Stimulated activated CD4-positive, alpha-beta T cell treated with anti-CD3 and anti-CD28 coated beads, Interleukin-4, amount 100 ng/mL, for 24 hours (primary cell): ENCODE measurements around the gene ZNF616.
"Not testable (repeated sequence)": the region's sequence is repeated elsewhere in the genome, so short reads cannot be mapped to it uniquely, and the experiment has no call there.

Experiments
- DNase-seq: peaks from one replicate; pipeline ENCODE4 v3.0.0-alpha.2; 2020

Gene ZNF616

DNA sequence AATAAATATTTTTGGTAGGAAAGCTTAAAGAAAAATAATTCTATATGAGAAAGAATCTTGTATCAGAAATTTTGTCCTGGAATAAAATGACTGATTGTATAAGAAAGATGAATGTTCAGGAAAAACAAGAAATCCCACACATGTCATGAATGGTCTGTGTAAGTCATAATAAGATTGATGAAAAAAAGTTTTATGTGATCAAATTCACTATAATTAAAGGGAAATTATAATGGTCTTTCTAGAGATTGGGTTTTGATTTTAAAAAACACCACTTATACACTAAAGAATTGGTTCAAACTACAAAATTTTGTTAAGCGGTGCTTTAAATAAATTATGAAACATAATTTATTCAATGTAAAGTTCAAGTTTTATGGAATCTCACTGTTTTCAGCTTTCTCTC, 37.0 kb downstream of the ZNF616 start:
- no peak for DNase-seq

DNA sequence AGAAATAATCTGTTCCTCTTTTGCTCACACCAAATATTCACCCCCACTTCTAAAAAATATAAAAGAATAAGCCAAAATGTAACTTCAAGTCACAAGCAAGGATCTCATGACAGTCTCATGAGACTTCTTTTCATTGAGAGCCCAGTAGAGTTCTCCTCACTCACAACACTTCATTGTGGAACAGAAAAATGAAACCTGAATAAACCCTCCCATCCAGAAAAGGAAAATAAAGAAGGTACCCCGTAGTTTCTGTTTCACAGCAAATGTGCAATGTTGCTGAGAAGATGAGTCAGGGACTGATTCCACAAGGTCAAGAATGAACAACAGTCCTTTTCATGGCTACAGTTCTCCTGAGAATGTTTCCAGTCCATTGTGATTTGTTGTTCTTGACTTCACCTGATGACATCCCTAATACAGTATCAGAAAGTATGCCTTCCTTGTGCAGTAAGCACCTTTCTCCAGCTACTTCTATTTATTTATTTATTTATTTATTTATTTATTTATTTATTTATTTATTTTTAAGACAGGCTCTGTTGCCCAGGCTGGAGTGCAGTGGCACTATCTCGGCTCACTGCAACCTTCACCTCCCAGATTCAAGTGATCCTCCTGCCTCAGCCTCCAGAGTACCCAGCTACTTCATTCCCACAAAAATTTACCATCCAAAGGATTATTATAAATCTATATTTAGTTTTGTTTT, 37.7 kb downstream of the ZNF616 start:
- DNase-seq: no peak

- no peak for DNase-seq
Measured at GRCh38 chr19:52099497-52100138, 40.1 kb downstream of the ZNF616 start.

GRCh38 chr19:52096416-52096815, 43.3 kb downstream of the ZNF616 start:
- DNase-seq: not testable (repeated sequence)

DNA sequence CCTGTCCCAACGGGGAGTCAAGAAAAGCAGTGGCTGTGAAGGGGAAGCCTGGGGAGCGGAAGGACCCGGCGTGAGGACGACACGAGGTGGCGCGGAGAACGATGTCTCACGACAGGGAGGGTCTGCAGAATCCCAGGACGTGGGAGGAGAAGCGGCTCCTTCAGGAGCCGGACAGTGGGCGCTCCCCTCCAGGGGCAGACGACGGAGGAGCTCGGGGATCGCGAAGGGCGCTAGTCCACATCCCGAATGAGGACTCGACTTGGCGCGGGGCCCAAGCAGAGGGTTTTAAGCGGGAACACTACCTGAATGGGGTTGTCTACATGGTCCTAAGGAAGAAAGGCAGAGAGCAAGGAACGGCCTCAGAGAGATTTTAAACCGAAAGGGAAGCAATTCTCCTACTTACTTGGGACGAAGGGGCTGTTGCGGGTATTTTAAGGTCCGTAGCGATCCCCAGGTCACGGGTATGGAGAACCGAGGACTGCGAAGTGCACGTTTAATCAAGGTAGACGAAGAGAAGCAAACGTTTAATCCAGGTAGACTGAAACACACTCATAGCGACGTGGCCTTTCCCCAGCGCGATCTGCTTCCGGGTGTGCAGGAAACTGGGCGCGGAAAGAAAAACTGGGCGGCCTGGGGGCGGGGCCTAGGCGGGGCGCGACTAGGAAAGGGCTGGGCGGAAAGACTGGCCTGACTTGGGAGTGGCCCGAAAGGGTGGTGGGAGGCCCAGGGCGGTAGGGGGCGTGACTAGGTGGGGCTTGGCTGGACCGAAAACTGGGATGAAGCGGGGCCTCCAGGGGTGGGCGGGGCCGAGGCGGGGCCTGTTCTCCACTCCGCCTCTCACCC, 44.3 kb downstream of the ZNF616 start, which contains the start of gene ZNF841:
TSS of gene ZNF841 (minus strand) at position 594 of the 843 bp plus-strand sequence. CDS start 10,964 bp downstream, outside the sequence.
- peak; percentile 87 for DNase-seq

GRCh38 chr19:52094526-52095130, 45.1 kb downstream of the ZNF616 start:
- no peak for DNase-seq

- no peak for DNase-seq
Measured at GRCh38 chr19:52086481-52086880, 53.3 kb downstream of the ZNF616 start.

- no peak for DNase-seq
Measured at GRCh38 chr19:52070496-52070895, 69.2 kb downstream of the ZNF616 start.

DNA sequence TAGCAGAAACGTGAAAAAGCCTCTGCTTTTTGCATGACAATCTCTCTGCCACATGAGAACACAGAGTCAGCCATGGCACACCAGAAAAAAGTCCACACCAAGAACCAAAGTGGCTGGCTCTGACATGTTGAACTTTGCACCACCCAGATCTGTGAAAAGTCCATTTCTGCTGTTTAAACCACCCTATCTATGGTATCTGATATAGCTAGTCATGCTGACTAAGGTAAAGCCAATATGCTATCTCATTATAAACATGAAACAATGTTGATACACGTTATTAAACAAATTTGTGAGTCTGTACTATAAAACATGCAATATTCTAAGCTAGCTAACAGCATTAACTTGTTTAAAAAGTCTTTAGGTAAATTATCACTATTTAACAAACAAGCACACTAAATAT, 70.1 kb downstream of the ZNF616 start:
- DNase-seq: no peak

DNA sequence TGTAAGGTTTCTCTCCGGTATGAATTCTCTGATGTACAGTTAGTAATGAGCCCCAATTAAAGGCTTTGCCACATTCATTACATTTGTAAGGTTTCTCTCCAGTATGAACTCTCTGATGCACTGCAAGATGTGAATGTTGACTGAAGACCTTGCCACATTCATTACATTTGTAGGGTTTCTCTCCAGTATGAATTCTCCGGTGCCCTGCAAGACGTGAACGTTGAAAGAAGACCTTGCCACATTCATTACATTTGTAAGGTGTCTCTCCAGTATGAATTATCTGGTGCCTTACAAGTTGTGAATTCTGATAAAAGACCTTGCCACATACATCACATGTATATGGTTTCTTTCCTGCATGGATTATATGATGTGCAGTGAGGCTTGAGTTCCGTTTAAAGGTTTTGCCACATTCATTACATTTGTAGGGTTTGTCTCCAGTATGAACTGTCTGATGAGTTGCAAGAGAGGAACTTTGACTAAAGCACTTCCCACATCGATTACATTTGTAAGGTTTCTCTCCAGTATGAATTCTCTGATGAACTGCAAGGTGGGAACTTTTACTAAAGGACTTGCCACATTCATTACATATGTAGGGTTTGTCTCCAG, 73.4 kb downstream of the ZNF616 start:
- no peak for DNase-seq

- no peak for DNase-seq
Measured at GRCh38 chr19:52065399-52065798, 74.3 kb downstream of the ZNF616 start.
